ENCODE results near the gene KRT75. TPM values are rescaled to one million over a fixed set of nuclear protein-coding genes. Genes with fewer than 3 reads are reported as not detected.

The KRT75 gene
- total and polyA plus RNA-seq, 8 donors: not detected

DNA sequence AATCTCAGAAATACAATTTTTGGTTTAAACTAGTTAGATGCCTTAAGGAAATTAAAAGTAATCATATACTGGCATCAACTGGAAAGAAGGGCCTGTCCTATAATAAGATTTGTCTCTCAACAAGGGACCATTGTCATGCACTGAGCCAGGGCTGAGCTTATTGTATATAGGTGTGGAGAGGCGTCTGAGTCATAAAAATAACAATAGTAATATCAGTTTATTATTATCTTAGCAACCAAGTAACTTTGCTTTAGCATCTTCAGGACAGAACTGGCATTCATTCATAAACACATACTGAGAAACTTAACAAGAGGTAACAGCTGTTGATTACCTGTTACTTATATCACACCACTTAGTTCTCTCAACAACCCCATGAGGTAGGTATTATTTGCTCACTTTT, 7.1 kb downstream of the KRT75 start:
- 84 to 90% methylated on average over 1 of the region's 1 CpG for WGBS, 2 donors
- ATAC-seq (no peak), FAIRE-seq (no peak), DNase-seq (no peak)
- Histone ChIP-seq H3K9me3 (no peaks in the 10 kb centered on the region), H3K36me3 (no peaks in the 10 kb centered on the region), H3K4me1 (no peaks in the 10 kb centered on the region), H3K27ac (no peak overlapping the region), H3K27me3 (no peaks in the 10 kb centered on the region), H3K4me3 (no peak overlapping the region)
- TF ChIP-seq, protein P1, sequence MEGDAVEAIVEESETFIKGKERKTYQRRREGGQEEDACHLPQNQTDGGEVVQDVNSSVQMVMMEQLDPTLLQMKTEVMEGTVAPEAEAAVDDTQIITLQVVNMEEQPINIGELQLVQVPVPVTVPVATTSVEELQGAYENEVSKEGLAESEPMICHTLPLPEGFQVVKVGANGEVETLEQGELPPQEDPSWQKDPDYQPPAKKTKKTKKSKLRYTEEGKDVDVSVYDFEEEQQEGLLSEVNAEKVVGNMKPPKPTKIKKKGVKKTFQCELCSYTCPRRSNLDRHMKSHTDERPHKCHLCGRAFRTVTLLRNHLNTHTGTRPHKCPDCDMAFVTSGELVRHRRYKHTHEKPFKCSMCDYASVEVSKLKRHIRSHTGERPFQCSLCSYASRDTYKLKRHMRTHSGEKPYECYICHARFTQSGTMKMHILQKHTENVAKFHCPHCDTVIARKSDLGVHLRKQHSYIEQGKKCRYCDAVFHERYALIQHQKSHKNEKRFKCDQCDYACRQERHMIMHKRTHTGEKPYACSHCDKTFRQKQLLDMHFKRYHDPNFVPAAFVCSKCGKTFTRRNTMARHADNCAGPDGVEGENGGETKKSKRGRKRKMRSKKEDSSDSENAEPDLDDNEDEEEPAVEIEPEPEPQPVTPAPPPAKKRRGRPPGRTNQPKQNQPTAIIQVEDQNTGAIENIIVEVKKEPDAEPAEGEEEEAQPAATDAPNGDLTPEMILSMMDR (IDR thresholded peaks at IDR 0.05): no peak
- intact Hi-C loops (cut with DNase I): no loop called here

- ATAC-seq: no peak
- FAIRE-seq: no peak
- Histone ChIP-seq H3K27me3 (no peaks in the 10 kb centered on the region), H3K36me3 (no peaks in the 10 kb centered on the region), H3K4me3 (no peak overlapping the region), H3K4me1 (no peaks in the 10 kb centered on the region), H3K27ac (no peak overlapping the region), H3K9me3 (no peaks in the 10 kb centered on the region)
- TF ChIP-seq, protein P1 (IDR thresholded peaks at IDR 0.05): no peak
- intact Hi-C loops (cut with DNase I): no loop called here
- DNase-seq: no peak
- WGBS, 2 donors: 88% methylated on average over 2 of the region's 2 CpGs
These were observed 8.1 kb downstream of the KRT75 start for GRCh38 chr12:52426034-52426433.

GRCh38 chr12:52425466-52425865, 8.7 kb downstream of the KRT75 start:
- no peak for DNase-seq
- intact Hi-C loops (cut with DNase I): no loop called here
- TF ChIP-seq, protein P1 (IDR thresholded peaks at IDR 0.05): no peak
- ATAC-seq: no peak
- Histone ChIP-seq H3K4me1 (no peaks in the 10 kb centered on the region), H3K4me3 (no peak overlapping the region), H3K27ac (no peak overlapping the region), H3K36me3 (no peaks in the 10 kb centered on the region), H3K9me3 (no peaks in the 10 kb centered on the region), H3K27me3 (no peaks in the 10 kb centered on the region)
- WGBS, 2 donors: 82 to 83% methylated on average over 5 of the region's 5 CpGs
- FAIRE-seq: no peak

DNA sequence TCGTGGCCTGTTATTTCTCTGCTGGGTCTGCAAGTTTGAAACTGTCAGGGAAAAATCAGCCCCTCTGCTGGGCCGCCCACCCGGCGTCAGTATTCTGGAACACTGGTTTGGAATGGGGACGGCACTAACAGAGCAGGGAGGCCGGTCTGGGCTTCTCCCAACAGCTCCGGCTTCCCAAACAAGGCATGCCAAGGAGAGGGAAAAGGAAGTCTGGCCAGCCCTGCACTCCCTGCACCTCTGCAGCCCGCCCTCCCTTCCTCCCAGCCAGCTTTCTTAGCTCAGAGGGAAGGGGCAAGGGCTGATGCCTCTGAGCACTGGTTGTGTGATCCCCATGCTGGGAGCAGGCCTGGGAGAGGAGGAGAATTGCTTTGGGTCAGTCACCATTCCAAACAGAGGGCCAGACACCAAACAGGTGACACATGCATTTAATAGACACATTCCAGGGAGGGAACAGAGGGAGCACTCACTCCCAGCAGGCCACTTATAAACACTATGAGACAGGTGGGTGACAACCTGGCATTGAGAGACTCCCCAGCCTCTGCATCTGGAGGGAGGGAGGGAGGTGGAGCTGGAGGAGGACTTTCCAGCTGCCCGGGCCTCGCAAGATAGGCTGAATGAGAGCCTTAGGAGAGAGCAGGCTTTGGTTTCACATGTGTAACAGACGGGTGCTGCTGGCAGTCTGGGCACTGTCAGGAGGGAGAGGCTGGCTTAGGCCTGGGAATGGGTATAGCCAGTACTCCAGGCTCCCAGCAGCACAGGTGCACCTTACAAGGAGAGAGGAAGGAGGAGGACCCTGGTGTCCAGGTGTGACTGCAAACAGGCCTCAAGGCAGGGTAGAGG, 10.3 kb downstream of the KRT75 start:
- intact Hi-C loops (cut with DNase I): no loop called here
- WGBS, 2 donors: 75 to 78% methylated on average over 11 of the region's 11 CpGs
- no peak for DNase-seq
- TF ChIP-seq, protein P1 (IDR thresholded peaks at IDR 0.05): no peak
- no peak for FAIRE-seq
- Histone ChIP-seq H3K27ac (no peak overlapping the region), H3K36me3 (no peaks in the 10 kb centered on the region), H3K4me3 (no peak overlapping the region), H3K4me1 (no peaks in the 10 kb centered on the region), H3K27me3 (no peaks in the 10 kb centered on the region), H3K9me3 (no peaks in the 10 kb centered on the region)
- peak in 1 of 4 donors; percentile 36 for ATAC-seq

DNA sequence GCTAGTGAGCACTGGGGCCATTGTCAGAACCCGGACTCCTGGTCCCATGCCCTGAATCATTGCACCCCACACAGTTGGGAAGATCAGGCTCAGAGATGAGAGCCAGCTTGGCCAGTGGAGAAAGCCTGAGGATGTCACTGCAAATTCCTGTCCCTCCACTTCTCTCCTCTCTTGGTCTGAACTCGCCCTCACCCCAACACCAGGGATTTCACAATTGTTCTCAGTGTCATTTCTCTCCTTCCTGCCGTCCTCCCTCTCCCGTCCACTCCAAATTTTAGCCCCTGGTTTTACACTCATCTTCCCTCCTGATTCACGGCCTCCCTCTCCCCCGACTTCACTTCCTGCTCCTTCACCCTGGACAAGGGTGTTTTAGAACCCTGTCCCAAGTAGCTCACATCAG, 11.1 kb downstream of the KRT75 start:
- no peaks in the 10 kb centered on the region for H3K36me3 ChIP-seq
- H3K4me1 ChIP-seq: no peaks in the 10 kb centered on the region
- H3K9me3 ChIP-seq: no peaks in the 10 kb centered on the region
- WGBS, 2 donors: 66 to 69% methylated on average over 6 of the region's 6 CpGs
- intact Hi-C loops (cut with DNase I): no loop called here
- no peaks in the 10 kb centered on the region for H3K27me3 ChIP-seq
- no peak overlapping the region for H3K27ac ChIP-seq
- DNase-seq (no peak), FAIRE-seq (no peak), ATAC-seq (peak in 1 of 4 donors; percentile 44)
- TF ChIP-seq, protein P1 (IDR thresholded peaks at IDR 0.05): no peak
- no peak overlapping the region for H3K4me3 ChIP-seq

Measured in pancreas (tissue), 10 donors.